Measurements from ENCODE around the gene PCNX1.

DNA sequence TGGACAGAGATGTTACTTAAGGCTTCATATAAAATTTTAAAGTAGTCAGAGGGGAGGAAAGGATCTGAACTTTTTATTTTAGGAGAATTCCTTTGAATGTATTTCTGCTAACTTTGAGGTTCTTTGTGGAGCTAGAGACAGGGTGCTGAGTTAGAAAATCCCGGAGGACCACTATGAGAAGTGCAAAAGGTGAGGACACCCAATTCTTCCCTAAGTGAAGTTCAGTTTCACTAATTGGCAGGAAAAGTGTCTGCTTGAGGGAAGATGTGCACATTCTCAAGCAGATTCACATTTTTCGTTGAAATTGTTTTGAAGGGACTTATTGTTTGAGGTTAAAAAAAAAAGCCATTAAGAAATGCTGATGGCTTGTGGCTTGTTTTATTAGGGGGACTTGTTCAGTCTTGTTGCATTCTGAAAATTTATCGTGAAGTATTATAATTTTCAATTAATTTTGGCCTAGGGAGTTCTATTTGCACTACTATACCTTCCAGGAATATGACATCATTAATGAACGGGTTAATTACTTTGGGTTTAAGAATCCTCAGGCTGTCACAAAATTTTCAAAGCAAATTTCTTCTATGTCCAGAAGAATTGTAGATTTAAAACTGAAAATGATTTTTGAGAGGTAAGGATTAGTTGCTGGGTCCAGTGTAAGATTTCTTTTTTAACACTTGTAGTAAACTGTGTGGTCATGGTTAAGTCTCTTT, 1.8 kb downstream of the PCNX1 start:
- TF ChIP-seq, protein P1, sequence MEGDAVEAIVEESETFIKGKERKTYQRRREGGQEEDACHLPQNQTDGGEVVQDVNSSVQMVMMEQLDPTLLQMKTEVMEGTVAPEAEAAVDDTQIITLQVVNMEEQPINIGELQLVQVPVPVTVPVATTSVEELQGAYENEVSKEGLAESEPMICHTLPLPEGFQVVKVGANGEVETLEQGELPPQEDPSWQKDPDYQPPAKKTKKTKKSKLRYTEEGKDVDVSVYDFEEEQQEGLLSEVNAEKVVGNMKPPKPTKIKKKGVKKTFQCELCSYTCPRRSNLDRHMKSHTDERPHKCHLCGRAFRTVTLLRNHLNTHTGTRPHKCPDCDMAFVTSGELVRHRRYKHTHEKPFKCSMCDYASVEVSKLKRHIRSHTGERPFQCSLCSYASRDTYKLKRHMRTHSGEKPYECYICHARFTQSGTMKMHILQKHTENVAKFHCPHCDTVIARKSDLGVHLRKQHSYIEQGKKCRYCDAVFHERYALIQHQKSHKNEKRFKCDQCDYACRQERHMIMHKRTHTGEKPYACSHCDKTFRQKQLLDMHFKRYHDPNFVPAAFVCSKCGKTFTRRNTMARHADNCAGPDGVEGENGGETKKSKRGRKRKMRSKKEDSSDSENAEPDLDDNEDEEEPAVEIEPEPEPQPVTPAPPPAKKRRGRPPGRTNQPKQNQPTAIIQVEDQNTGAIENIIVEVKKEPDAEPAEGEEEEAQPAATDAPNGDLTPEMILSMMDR (tag by site-specific recombination; IDR thresholded peaks at IDR 0.05) = no peak
- TF ChIP-seq SALL2 (tag by site-specific recombination; IDR thresholded peaks at IDR 0.05; ENCODE audit: borderline replicate concordance) = no peak
- TF ChIP-seq, protein P2, sequence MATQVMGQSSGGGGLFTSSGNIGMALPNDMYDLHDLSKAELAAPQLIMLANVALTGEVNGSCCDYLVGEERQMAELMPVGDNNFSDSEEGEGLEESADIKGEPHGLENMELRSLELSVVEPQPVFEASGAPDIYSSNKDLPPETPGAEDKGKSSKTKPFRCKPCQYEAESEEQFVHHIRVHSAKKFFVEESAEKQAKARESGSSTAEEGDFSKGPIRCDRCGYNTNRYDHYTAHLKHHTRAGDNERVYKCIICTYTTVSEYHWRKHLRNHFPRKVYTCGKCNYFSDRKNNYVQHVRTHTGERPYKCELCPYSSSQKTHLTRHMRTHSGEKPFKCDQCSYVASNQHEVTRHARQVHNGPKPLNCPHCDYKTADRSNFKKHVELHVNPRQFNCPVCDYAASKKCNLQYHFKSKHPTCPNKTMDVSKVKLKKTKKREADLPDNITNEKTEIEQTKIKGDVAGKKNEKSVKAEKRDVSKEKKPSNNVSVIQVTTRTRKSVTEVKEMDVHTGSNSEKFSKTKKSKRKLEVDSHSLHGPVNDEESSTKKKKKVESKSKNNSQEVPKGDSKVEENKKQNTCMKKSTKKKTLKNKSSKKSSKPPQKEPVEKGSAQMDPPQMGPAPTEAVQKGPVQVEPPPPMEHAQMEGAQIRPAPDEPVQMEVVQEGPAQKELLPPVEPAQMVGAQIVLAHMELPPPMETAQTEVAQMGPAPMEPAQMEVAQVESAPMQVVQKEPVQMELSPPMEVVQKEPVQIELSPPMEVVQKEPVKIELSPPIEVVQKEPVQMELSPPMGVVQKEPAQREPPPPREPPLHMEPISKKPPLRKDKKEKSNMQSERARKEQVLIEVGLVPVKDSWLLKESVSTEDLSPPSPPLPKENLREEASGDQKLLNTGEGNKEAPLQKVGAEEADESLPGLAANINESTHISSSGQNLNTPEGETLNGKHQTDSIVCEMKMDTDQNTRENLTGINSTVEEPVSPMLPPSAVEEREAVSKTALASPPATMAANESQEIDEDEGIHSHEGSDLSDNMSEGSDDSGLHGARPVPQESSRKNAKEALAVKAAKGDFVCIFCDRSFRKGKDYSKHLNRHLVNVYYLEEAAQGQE (tag by site-specific recombination; IDR thresholded peaks at IDR 0.05) = no peak
- TF ChIP-seq ZNF324 (tag by site-specific recombination; IDR thresholded peaks at IDR 0.05) = no peak
- TF ChIP-seq SCRT2 (tag by site-specific recombination; IDR thresholded peaks at IDR 0.05) = no peak
- TF ChIP-seq GLI2 (tag by site-specific recombination; IDR thresholded peaks at IDR 0.05; ENCODE audit: borderline replicate concordance, low read depth) = no peak
- no peak for TF ChIP-seq MEIS1 (CRISPR knock-in tag; IDR thresholded peaks at IDR 0.05; ENCODE audit: borderline replicate concordance)
- TF ChIP-seq ZNF610 (tag by site-specific recombination; IDR thresholded peaks at IDR 0.05; ENCODE audit: borderline replicate concordance) = no peak
- TF ChIP-seq YY1 (tag by site-specific recombination; IDR thresholded peaks at IDR 0.05) = no peak

Data from HEK293 (cell line).